ENCODE measurements around the gene TGFBR1.

DNA sequence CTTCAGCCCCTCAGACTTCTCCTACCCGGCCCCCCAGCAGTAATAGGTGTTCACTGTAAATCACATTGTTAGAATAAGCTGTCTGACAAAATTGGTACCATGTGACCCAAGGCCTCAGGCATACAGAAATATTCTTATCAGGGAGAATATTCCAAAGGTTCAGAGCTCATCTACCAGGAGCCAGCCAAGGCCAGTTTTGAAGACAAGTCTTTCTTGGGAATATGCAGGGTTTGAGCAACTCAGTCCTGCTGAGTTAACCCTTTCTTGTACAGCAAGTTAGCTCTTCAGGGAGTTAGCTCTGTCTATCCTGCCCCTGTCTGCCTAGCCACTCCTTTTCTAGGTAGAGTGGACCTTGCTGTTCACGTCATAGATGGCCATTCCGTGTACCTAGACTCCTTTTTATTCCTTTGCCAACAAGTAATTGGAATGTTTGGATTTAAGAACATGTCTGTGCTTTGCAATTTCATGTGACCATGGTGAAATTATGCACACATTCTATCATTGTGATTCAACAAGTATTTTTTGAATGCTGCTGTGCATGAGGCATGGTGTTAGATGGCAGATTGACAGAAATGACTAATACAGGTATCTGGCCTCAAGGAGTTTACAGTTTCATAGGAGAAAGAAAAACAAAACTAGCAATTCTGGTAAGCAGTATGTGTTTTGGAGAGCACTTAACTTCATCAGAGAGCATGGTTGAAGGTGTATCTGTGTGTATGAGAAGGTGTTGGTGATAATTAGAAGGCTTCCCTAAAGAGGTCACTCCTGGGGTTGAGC lies 22.6 kb downstream of the TGFBR1 start:
- no peak for TF ChIP-seq POLR2AphosphoS5 (IDR thresholded peaks at IDR 0.05; ENCODE audit: low read depth, low read length)
- TF ChIP-seq POLR2A (IDR thresholded peaks at IDR 0.05; ENCODE audit: low read depth, low read length): no peak
- no peak for TF ChIP-seq SPI1 (IDR thresholded peaks at IDR 0.05; ENCODE audit: low read depth, low read length)
- no peak for TF ChIP-seq TAF1 (IDR thresholded peaks at IDR 0.05; ENCODE audit: low read depth, low read length)
